HG03571 (cell line): ENCODE measurements around the gene PCDH19.

Experiments
- ATAC-seq: cut with Tn5 transposase; IDR thresholded peaks from one replicate; pipeline ENCODE4 v1.9.1; 2021; ENCODE audit not compliant: unreplicated experiment

PCDH19 gene

GRCh38 chrX:100405424-100405823 lies 4.6 kb downstream of the PCDH19 start:
- no peak for ATAC-seq

GRCh38 chrX:100404851-100405250 lies 5.2 kb downstream of the PCDH19 start:
- no peak for ATAC-seq

GRCh38 chrX:100395781-100396180 lies 14.3 kb downstream of the PCDH19 start:
- no peak for ATAC-seq

- ATAC-seq = no peak
Measured at GRCh38 chrX:100381619-100382018, 28.5 kb downstream of the PCDH19 start.

GRCh38 chrX:100379388-100379986 lies 30.6 kb downstream of the PCDH19 start:
- no peak for ATAC-seq

GRCh38 chrX:100377826-100378225 lies 32.2 kb downstream of the PCDH19 start:
- no peak for ATAC-seq

GRCh38 chrX:100376576-100376975 lies 33.5 kb downstream of the PCDH19 start:
- ATAC-seq = no peak

GRCh38 chrX:100373673-100374072 lies 36.4 kb downstream of the PCDH19 start:
- no peak for ATAC-seq

- ATAC-seq = no peak
Measured at GRCh38 chrX:100368167-100368566, 41.9 kb downstream of the PCDH19 start.

- no peak for ATAC-seq
Measured at GRCh38 chrX:100363896-100364295, 46.2 kb downstream of the PCDH19 start.

- no peak for ATAC-seq
Measured at GRCh38 chrX:100358766-100359165, 51.3 kb downstream of the PCDH19 start.

- ATAC-seq = no peak
Measured at GRCh38 chrX:100356351-100356896, 53.6 kb downstream of the PCDH19 start.

GRCh38 chrX:100355680-100356079 lies 54.4 kb downstream of the PCDH19 start:
- no peak for ATAC-seq

GRCh38 chrX:100353326-100353725 lies 56.7 kb downstream of the PCDH19 start:
- ATAC-seq = no peak

- ATAC-seq = no peak
Measured at GRCh38 chrX:100350704-100351489, 59.2 kb downstream of the PCDH19 start.

- ATAC-seq = no peak
Measured at GRCh38 chrX:100349391-100349790, 60.7 kb downstream of the PCDH19 start.

GRCh38 chrX:100341142-100341510 lies 68.9 kb downstream of the PCDH19 start:
- ATAC-seq = no peak

GRCh38 chrX:100340491-100341141 lies 69.5 kb downstream of the PCDH19 start:
- ATAC-seq = no peak

- no peak for ATAC-seq
Measured at GRCh38 chrX:100328351-100328750, 81.7 kb downstream of the PCDH19 start.

- no peak for ATAC-seq
Measured at GRCh38 chrX:100319716-100320115, 90.4 kb downstream of the PCDH19 start.

- ATAC-seq = no peak
Measured at GRCh38 chrX:100316987-100317386, 93.1 kb downstream of the PCDH19 start.

GRCh38 chrX:100315566-100315965 lies 94.5 kb downstream of the PCDH19 start:
- ATAC-seq = no peak
